ENCODE measurements around the gene JMJD6. TPM values are rescaled to one million over a fixed set of nuclear protein-coding genes. Genes with fewer than 3 reads are reported as not detected.

JMJD6 gene
- total RNA-seq, 1 donor from 2014 or later, result 16.8 TPM

- peaks cover 35% of the 10 kb centered on the region for H3K36me3 Mint-ChIP-seq (ENCODE audit: unreplicated experiment)
- no peaks in the 10 kb centered on the region for H3K27me3 Mint-ChIP-seq (ENCODE audit: unreplicated experiment)
- peak overlapping the region; percentile 99 for H3K27ac Mint-ChIP-seq (ENCODE audit: unreplicated experiment)
- TF ChIP-seq CTCF (IDR thresholded peaks at IDR 0.05), result no peak
- peaks cover 50% of the 10 kb centered on the region for H3K4me1 Mint-ChIP-seq (ENCODE audit: unreplicated experiment)
- peak overlapping the region; percentile 95 for H3K4me3 Mint-ChIP-seq (ENCODE audit: unreplicated experiment)
- DNase-seq (ENCODE audit: extremely low spot score, unreplicated experiment), result no peak
- no peaks in the 10 kb centered on the region for H3K9me3 Mint-ChIP-seq (ENCODE audit: unreplicated experiment)
Measured at GRCh38 chr17:76738468-76738850, 12.1 kb upstream of the JMJD6 start.

GRCh38 chr17:76737676-76738467 lies 11.5 kb upstream of the JMJD6 start, which contains the start of gene MFSD11:
MFSD11 (plus strand) TSS chr17:76738119; CDS start chr17:76738353, 234 bp downstream.
- peaks cover 55% of the 10 kb centered on the region for H3K4me1 Mint-ChIP-seq (ENCODE audit: unreplicated experiment)
- H3K27me3 Mint-ChIP-seq (ENCODE audit: unreplicated experiment), result no peaks in the 10 kb centered on the region
- H3K27ac Mint-ChIP-seq (ENCODE audit: unreplicated experiment), result peak within 1 kb of the TSS; percentile 99
- peaks cover 39% of the 10 kb centered on the region for H3K36me3 Mint-ChIP-seq (ENCODE audit: unreplicated experiment)
- no peaks in the 10 kb centered on the region for H3K9me3 Mint-ChIP-seq (ENCODE audit: unreplicated experiment)
- DNase-seq (ENCODE audit: extremely low spot score, unreplicated experiment), result peak; percentile 98
- H3K4me3 Mint-ChIP-seq (ENCODE audit: unreplicated experiment), result peak within 1 kb of the TSS; percentile 95
- no peak for TF ChIP-seq CTCF (IDR thresholded peaks at IDR 0.05)

GRCh38 chr17:76737082-76737675 lies 10.8 kb upstream of the JMJD6 start, which contains the start of gene SRSF2:
SRSF2 (minus strand) TSS chr17:76737331; CDS start chr17:76737160, 171 bp downstream.
- no peaks in the 10 kb centered on the region for H3K9me3 Mint-ChIP-seq (ENCODE audit: unreplicated experiment)
- no peak for TF ChIP-seq CTCF (IDR thresholded peaks at IDR 0.05)
- peaks cover 38% of the 10 kb centered on the region for H3K36me3 Mint-ChIP-seq (ENCODE audit: unreplicated experiment)
- H3K27ac Mint-ChIP-seq (ENCODE audit: unreplicated experiment), result peak within 1 kb of the TSS; percentile 99
- no peaks in the 10 kb centered on the region for H3K27me3 Mint-ChIP-seq (ENCODE audit: unreplicated experiment)
- peak within 1 kb of the TSS; percentile 95 for H3K4me3 Mint-ChIP-seq (ENCODE audit: unreplicated experiment)
- peak; percentile 100 for DNase-seq (ENCODE audit: extremely low spot score, unreplicated experiment)
- peaks cover 59% of the 10 kb centered on the region for H3K4me1 Mint-ChIP-seq (ENCODE audit: unreplicated experiment)

- peak; percentile 90 for DNase-seq (ENCODE audit: extremely low spot score, unreplicated experiment)
- Mint-ChIP-seq H3K27ac (ENCODE audit: unreplicated experiment) (peak overlapping the region; percentile 96), H3K36me3 (ENCODE audit: unreplicated experiment) (peaks cover 34% of the 10 kb centered on the region), H3K4me1 (ENCODE audit: unreplicated experiment) (peaks cover 59% of the 10 kb centered on the region), H3K27me3 (ENCODE audit: unreplicated experiment) (no peaks in the 10 kb centered on the region), H3K9me3 (ENCODE audit: unreplicated experiment) (no peaks in the 10 kb centered on the region), H3K4me3 (ENCODE audit: unreplicated experiment) (peak overlapping the region; percentile 95)
- no peak for TF ChIP-seq CTCF (IDR thresholded peaks at IDR 0.05)
Measured at GRCh38 chr17:76736349-76737081, 10.1 kb upstream of the JMJD6 start.

Data from osteocyte (in vitro differentiated cells).